ENCODE measurements around the gene MX2.

- TF ChIP-seq CTCF (IDR thresholded peaks at IDR 0.05) (no peak), POLR2AphosphoS5 (IDR thresholded peaks at IDR 0.05; ENCODE audit: low read depth, low read length) (no peak), REST (IDR thresholded peaks at IDR 0.05; ENCODE audit: insufficient read depth in 1 of 2, low read depth in 2 of 2, low read length in 1 of 2) (no peak), TCF7L2 (IDR thresholded peaks at IDR 0.05; ENCODE audit: low read depth, low read length) (no peak), SIN3A (IDR thresholded peaks at IDR 0.05; ENCODE audit: borderline replicate concordance, insufficient read depth, low read depth, low read length) (no peak)
These were observed 24.3 kb upstream of the MX2 start for GRCh38 chr21:41337515-41337914.
